Activated CD8-positive, alpha-beta memory T cell treated with anti-CD3 and anti-CD28 coated beads, Interleukin-2, amount 50 U/mL, for 4 hours (primary cell): ENCODE measurements around the gene COL9A1.
"Not testable (repeated sequence)": the region's sequence is repeated elsewhere in the genome, so short reads cannot be mapped to it uniquely, and the experiment has no call there.

Experiments used
- DNase-seq: peaks from one replicate; pipeline ENCODE4 v3.0.0-alpha.2; 2020

Gene COL9A1

GRCh38 chr6:70303034-70303525, at the start of gene COL9A1:
Gene COL9A1 (minus strand): TSS chr6:70303084. CDS start chr6:70302924, 160 bp downstream.
- no peak for DNase-seq

GRCh38 chr6:70351461-70351860, 48.6 kb upstream of the COL9A1 start:
- no peak for DNase-seq

GRCh38 chr6:70345619-70346018, 42.7 kb upstream of the COL9A1 start:
- no peak for DNase-seq

GRCh38 chr6:70343313-70343712, 40.4 kb upstream of the COL9A1 start:
- DNase-seq, result no peak

- DNase-seq, result not testable (repeated sequence)
These were observed 36.9 kb upstream of the COL9A1 start for GRCh38 chr6:70339810-70340209.

- no peak for DNase-seq
These were observed 35.9 kb upstream of the COL9A1 start for GRCh38 chr6:70338775-70339174.

GRCh38 chr6:70337743-70338105, 34.8 kb upstream of the COL9A1 start:
- DNase-seq, result no peak

GRCh38 chr6:70336996-70337742, 34.3 kb upstream of the COL9A1 start:
- DNase-seq, result no peak

- no peak for DNase-seq
These were observed 24.2 kb upstream of the COL9A1 start for GRCh38 chr6:70327036-70327435.

- DNase-seq, result no peak
These were observed 22.1 kb upstream of the COL9A1 start for GRCh38 chr6:70325009-70325408.

GRCh38 chr6:70317799-70318198, 14.9 kb upstream of the COL9A1 start:
- DNase-seq, result not testable (repeated sequence)

GRCh38 chr6:70315079-70315751, 12.3 kb upstream of the COL9A1 start:
- no peak for DNase-seq

- no peak for DNase-seq
These were observed 11.4 kb upstream of the COL9A1 start for GRCh38 chr6:70314296-70314695.

GRCh38 chr6:70312165-70312745, 9.4 kb upstream of the COL9A1 start:
- DNase-seq, result no peak

GRCh38 chr6:70310063-70310694, 7.3 kb upstream of the COL9A1 start:
- DNase-seq, result no peak

- no peak for DNase-seq
These were observed 6.4 kb upstream of the COL9A1 start for GRCh38 chr6:70309243-70309642.

- DNase-seq, result not testable (repeated sequence)
These were observed 5.3 kb upstream of the COL9A1 start for GRCh38 chr6:70308142-70308541.

- no peak for DNase-seq
These were observed 4.1 kb upstream of the COL9A1 start for GRCh38 chr6:70307008-70307407.

- no peak for DNase-seq
These were observed 1.7 kb upstream of the COL9A1 start for GRCh38 chr6:70304616-70305015.

GRCh38 chr6:70299456-70299855, 3.4 kb downstream of the COL9A1 start:
- no peak for DNase-seq

- no peak for DNase-seq
These were observed 4.8 kb downstream of the COL9A1 start for GRCh38 chr6:70298068-70298467.

GRCh38 chr6:70292193-70292592, 10.7 kb downstream of the COL9A1 start:
- DNase-seq, result no peak

- no peak for DNase-seq
These were observed 13.6 kb downstream of the COL9A1 start for GRCh38 chr6:70289299-70289698.

GRCh38 chr6:70286905-70287304, 16.0 kb downstream of the COL9A1 start:
- DNase-seq, result no peak
